Stimulated activated CD8-positive, alpha-beta memory T cell treated with anti-CD3 and anti-CD28 coated beads, Interleukin-7, amount 100 ng/mL, for 48 hours (primary cell): ENCODE results near the gene CBL.
"Not testable (repeated sequence)": the region's sequence is repeated elsewhere in the genome, so short reads cannot be mapped to it uniquely, and the experiment has no call there.

Experiments
- DNase-seq, 2 donors: peaks; one replicate each; pipeline ENCODE4 v3.0.0-alpha.2; 2020; ENCODE audit warnings: low read depth in 1 of 2; ENCODE audit errors: extremely low read depth in 1 of 2

Gene CBL

GRCh38 chr11:119184399-119184798, 21.7 kb upstream of the CBL start:
- not testable (repeated sequence) for DNase-seq

GRCh38 chr11:119185981-119186634, 20.0 kb upstream of the CBL start:
- DNase-seq: no peak

- no peak for DNase-seq
Measured at GRCh38 chr11:119187123-119187892, 18.8 kb upstream of the CBL start.

- no peak for DNase-seq
Measured at GRCh38 chr11:119188067-119188466, 18.1 kb upstream of the CBL start.

GRCh38 chr11:119188887-119189286, 17.3 kb upstream of the CBL start:
- DNase-seq: no peak

- no peak for DNase-seq
Measured at GRCh38 chr11:119189393-119189792, 16.7 kb upstream of the CBL start.

GRCh38 chr11:119190531-119190930, 15.6 kb upstream of the CBL start:
- DNase-seq: no peak

GRCh38 chr11:119191265-119191664, 14.9 kb upstream of the CBL start:
- DNase-seq: not testable (repeated sequence)

- no peak for DNase-seq
Measured at GRCh38 chr11:119192111-119192510, 14.0 kb upstream of the CBL start.

GRCh38 chr11:119193001-119193400, 13.1 kb upstream of the CBL start:
- no peak for DNase-seq

GRCh38 chr11:119193626-119194025, 12.5 kb upstream of the CBL start:
- DNase-seq: no peak

GRCh38 chr11:119194811-119195440, 11.2 kb upstream of the CBL start:
- no peak for DNase-seq

- DNase-seq: no peak
Measured at GRCh38 chr11:119195680-119196079, 10.5 kb upstream of the CBL start.

GRCh38 chr11:119196833-119197483, 9.2 kb upstream of the CBL start:
- peak; percentile 15 to 45 for DNase-seq

- no peak for DNase-seq
Measured at GRCh38 chr11:119198925-119199324, 7.2 kb upstream of the CBL start.

GRCh38 chr11:119201236-119201635, 4.9 kb upstream of the CBL start:
- not testable (repeated sequence) for DNase-seq

GRCh38 chr11:119202554-119202953, 3.6 kb upstream of the CBL start:
- no peak for DNase-seq

- no peak for DNase-seq
Measured at GRCh38 chr11:119204066-119204465, 2.1 kb upstream of the CBL start.

GRCh38 chr11:119205080-119205479, 1.1 kb upstream of the CBL start:
- no peak for DNase-seq

- peak; percentile 27 to 39 for DNase-seq
Measured at GRCh38 chr11:119206511-119207414, 624 bp downstream of the CBL start.
